Tibial nerve (tissue), 4 donors: ENCODE measurements around the gene OFD1. TPM values are rescaled to one million over a fixed set of nuclear protein-coding genes. Genes with fewer than 3 reads are reported as not detected.

ENCODE experiments used
- DNase-seq, 2 donors: peaks; one replicate each; pipeline ENCODE4 v3.0.0-alpha.2; 2019; ENCODE audit warnings: low spot score in 2 of 2
- H3K27ac ChIP-seq, 4 donors: fragments of 200-600 bp; sonication (generic) in 3 of 4; one replicate each; pipeline ENCODE4 v1.5.1; 2017 to 2019; ENCODE audit warnings: mild to moderate bottlenecking in 1 of 4
- H3K27me3 ChIP-seq, 2 donors: fragments of 200-600 bp; sonication (generic) in 1 of 2; one replicate each; pipeline versions ENCODE4 v1.5.1 to v1.6.0; 2017 to 2019
- H3K36me3 ChIP-seq, 3 donors: fragments of 200-600 bp; sonication (generic); one replicate each; pipeline ENCODE4 v1.5.1; 2018 to 2019
- H3K4me1 ChIP-seq, 4 donors: fragments of 200-600 bp; sonication (generic) in 3 of 4; one replicate each; pipeline ENCODE4 v1.5.1; 2017 to 2019
- H3K4me3 ChIP-seq, 4 donors: fragments of 200-600 bp; sonication (generic) in 3 of 4; one replicate each; pipeline ENCODE4 v1.5.1; 2017 to 2019; ENCODE audit warnings: mild to moderate bottlenecking in 1 of 4, moderate library complexity in 1 of 4
- H3K9me3 ChIP-seq, 4 donors: fragments of 200-600 bp; sonication (generic) in 3 of 4; one replicate each; pipeline ENCODE4 v1.5.1; 2017 to 2019
- EP300 ChIP-seq, 2 donors: sonication (generic); formaldehyde crosslinking; IDR thresholded peaks; one replicate each; pipeline ENCODE4 v1.6.1; 2017; ENCODE audit warnings: antibody characterized with exemption in 2 of 2, mild to moderate bottlenecking in 1 of 2
- POLR2A ChIP-seq, 2 donors: fragments of 450-650 bp; IDR thresholded peaks; one replicate each; pipeline ENCODE4 v1.6.1; 2017; ENCODE audit warnings: antibody characterized with exemption in 2 of 2, mild to moderate bottlenecking in 2 of 2, moderate library complexity in 2 of 2
- WGBS, 2 donors: methylation state at CpG; one replicate each; pipeline ENCODE4 v1.1.5; 2018; 5-methylcytosine and 5-hydroxymethylcytosine counted together
- total RNA-seq, 4 donors: library from RNA; depleted of rRNA; stranded (reverse); fragments of >200 nt; gene quantifications; one replicate each; pipeline ENCODE4 v1.1.0, GENCODE V29; 2016
- TF ChIP-seq, protein P1 (sequence below), 5 experiments: fragments of 200-600 bp in 3 of 5; fragments of 450-650 bp in 2 of 5; sonication (generic) in 3 of 5; IDR thresholded peaks; one replicate each; pipeline ENCODE4 v1.5.1; 2016 to 2019; ENCODE audit warnings: antibody characterized with exemption in 5 of 5, mild to moderate bottlenecking in 3 of 5, moderate library complexity in 2 of 5

Gene OFD1
- total RNA-seq, 4 donors from 2014 or later, result 14.7 to 38.1 (median 31.3) TPM

DNA sequence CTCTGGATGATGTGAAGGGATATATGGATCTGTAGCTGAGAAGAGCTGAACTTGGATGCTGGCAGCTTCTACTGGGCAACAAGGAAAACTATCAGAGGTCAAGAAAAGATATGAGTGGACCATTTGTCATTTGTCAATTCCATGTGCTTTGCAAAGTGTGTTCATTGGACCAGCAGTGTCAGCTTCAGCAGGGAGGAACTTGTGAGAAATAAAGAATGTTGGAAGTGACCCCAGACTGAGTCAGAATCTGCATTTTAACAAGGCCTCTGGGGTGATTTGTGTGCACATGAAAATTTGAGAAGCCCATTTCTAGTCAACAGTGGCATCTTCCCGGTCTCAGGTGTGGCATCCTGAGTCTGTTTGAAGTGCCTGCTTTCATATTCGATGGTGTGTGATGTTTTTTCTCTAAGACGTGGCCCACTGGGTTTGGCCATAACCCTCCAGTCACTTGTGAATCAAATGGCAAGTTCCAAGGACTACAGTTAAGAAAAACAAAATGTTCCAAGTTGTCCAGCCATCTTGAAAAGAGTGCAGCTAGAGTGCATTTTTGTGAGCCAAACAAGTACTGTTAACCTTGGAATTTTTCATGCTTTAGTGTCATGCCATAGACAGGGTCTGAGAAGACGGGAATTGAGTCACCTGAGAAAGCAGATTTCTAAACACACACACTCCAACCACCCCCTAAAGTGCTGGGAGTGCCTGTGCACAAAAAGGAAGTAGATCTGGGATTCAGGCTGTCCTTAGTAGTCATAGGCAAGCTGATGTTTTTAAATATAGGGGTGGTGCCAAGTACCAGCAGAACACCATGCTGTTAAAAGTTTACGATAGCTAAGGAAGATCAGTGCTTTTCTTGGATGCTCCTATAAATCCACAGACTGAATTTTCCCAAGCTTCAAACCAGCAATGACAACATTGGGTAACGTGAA, 55.9 kb downstream of the OFD1 start:
- no peaks in the 10 kb centered on the region for H3K36me3 ChIP-seq
- no peak for TF ChIP-seq POLR2A (IDR thresholded peaks at IDR 0.05)
- TF ChIP-seq, protein P1, sequence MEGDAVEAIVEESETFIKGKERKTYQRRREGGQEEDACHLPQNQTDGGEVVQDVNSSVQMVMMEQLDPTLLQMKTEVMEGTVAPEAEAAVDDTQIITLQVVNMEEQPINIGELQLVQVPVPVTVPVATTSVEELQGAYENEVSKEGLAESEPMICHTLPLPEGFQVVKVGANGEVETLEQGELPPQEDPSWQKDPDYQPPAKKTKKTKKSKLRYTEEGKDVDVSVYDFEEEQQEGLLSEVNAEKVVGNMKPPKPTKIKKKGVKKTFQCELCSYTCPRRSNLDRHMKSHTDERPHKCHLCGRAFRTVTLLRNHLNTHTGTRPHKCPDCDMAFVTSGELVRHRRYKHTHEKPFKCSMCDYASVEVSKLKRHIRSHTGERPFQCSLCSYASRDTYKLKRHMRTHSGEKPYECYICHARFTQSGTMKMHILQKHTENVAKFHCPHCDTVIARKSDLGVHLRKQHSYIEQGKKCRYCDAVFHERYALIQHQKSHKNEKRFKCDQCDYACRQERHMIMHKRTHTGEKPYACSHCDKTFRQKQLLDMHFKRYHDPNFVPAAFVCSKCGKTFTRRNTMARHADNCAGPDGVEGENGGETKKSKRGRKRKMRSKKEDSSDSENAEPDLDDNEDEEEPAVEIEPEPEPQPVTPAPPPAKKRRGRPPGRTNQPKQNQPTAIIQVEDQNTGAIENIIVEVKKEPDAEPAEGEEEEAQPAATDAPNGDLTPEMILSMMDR (IDR thresholded peaks at IDR 0.05), result no peak
- peak in 1 of 2 donors; percentile 24 for TF ChIP-seq EP300 (IDR thresholded peaks at IDR 0.05)
- no peaks in the 10 kb centered on the region for H3K9me3 ChIP-seq
- H3K4me3 ChIP-seq, result no peak overlapping the region
- peaks cover 0 to 6% of the 10 kb centered on the region in 2 donors for H3K27me3 ChIP-seq
- 45 to 47% methylated on average over 6 of the region's 6 CpGs for WGBS, 2 donors
- peaks cover 0 to 13% (median 6%) of the 10 kb centered on the region in 4 donors for H3K4me1 ChIP-seq
- peak overlapping the region; percentile 46 to 88 (median 69) for H3K27ac ChIP-seq
- DNase-seq, result no peak

DNA sequence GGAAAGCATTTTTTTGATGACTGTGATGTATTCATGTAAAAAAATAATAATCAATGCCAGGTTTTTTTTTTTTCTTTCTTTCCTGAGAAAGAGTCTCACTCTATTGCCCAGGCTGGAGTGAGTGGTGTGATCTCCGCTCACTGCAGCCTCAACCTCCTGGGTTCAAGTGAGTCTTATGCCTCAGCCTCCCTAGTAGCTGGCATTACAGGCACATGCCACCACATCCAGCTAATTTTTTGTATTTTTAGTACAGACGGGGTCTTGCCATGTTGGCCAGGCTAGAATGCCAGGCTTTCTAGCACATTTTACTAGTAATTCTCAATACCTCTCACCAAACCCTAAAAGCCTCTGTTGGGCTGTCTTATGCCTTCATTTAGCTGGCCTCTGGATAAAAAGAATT, 56.6 kb downstream of the OFD1 start:
- Histone ChIP-seq H3K4me1 (peaks cover 0 to 13% (median 6%) of the 10 kb centered on the region in 4 donors), H3K27ac (peak overlapping the region; percentile 46 to 88 (median 69)), H3K4me3 (no peak overlapping the region), H3K9me3 (no peaks in the 10 kb centered on the region), H3K27me3 (peaks cover 0 to 6% of the 10 kb centered on the region in 2 donors), H3K36me3 (no peaks in the 10 kb centered on the region)
- WGBS, 2 donors, result 59 to 64% methylated on average over 2 of the region's 2 CpGs
- no peak for DNase-seq
- TF ChIP-seq POLR2A (IDR thresholded peaks at IDR 0.05) (no peak), EP300 (IDR thresholded peaks at IDR 0.05) (no peak)
- TF ChIP-seq, protein P1 (IDR thresholded peaks at IDR 0.05), result no peak

DNA sequence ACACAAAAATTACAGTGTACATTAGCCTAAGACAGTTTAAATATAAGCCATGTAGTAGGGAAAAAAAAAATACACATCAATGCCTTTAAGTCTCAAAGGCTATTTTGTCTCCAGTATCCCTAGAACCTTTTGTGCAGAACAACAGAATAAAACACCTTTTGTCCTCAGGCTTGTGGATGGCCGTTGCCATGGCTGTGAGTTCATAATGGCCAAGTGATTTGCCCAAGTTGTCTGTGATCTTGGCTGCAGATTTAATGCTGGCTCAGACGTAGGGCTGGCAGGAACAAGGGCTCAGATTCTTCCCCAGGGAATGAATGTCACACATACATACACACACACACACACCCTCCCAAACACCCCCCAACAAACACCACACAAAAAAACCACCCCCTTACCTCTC, 57.0 kb downstream of the OFD1 start:
- Histone ChIP-seq H3K36me3 (no peaks in the 10 kb centered on the region), H3K9me3 (no peaks in the 10 kb centered on the region), H3K4me1 (peaks cover 0 to 13% (median 6%) of the 10 kb centered on the region in 4 donors), H3K27me3 (peaks cover 0 to 6% of the 10 kb centered on the region in 2 donors), H3K27ac (peak overlapping the region; percentile 46 to 88 (median 69)), H3K4me3 (no peak overlapping the region)
- TF ChIP-seq POLR2A (IDR thresholded peaks at IDR 0.05) (no peak), EP300 (IDR thresholded peaks at IDR 0.05) (peak; percentile 60 to 81)
- DNase-seq, result no peak
- 13 to 21% methylated on average over 2 of the region's 2 CpGs for WGBS, 2 donors

DNA sequence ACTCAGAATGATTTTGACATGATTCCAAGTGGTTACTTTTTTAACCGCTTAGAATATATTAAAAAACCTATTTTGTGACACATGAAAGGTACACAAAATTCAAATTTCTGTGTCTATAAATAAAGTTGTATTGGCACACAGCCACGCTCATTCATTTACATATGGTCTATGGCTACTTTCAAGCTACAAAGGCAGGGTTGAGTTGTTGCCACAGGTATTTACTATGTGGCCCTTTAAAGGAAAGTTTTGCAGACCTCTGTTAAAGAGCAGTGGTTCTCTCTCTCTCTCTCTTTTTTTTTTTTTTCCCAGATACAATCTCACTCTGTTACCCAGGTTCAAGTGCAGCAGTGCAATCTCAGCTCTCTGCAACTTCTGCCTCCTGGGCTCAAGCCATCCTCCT, 59.3 kb downstream of the OFD1 start:
- H3K9me3 ChIP-seq, result no peaks in the 10 kb centered on the region
- TF ChIP-seq EP300 (IDR thresholded peaks at IDR 0.05), result no peak
- no peak for TF ChIP-seq POLR2A (IDR thresholded peaks at IDR 0.05)
- peak overlapping the region in 3 of 4 donors; percentile 40 to 88 (median 82) for H3K27ac ChIP-seq
- 76 to 80% methylated on average over 2 of the region's 2 CpGs for WGBS, 2 donors
- peaks cover 0 to 13% (median 6%) of the 10 kb centered on the region in 4 donors for H3K4me1 ChIP-seq
- no peaks in the 10 kb centered on the region for H3K36me3 ChIP-seq
- no peak overlapping the region for H3K4me3 ChIP-seq
- DNase-seq, result no peak
- peaks cover 0 to 6% of the 10 kb centered on the region in 2 donors for H3K27me3 ChIP-seq

DNA sequence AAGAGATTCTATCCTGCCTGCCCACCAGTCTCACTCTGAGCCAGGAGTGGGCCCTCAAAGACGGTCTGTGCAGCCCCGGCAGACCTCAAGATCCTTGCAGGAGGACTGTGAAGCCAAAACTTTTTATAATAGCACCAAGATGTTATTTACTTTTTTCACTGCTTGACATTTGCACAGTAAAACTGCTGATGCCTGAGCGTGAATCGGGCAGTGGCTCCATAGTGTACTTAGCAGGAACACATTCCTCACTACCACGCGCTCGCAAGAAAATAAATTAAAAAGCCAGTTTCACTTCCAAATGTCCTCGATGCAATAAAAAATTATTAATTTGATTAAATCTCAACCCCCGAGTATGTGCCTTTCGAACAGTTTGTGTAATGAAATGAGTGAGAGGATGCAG, 59.9 kb downstream of the OFD1 start:
- TF ChIP-seq, protein P1 (IDR thresholded peaks at IDR 0.05), result no peak
- TF ChIP-seq EP300 (IDR thresholded peaks at IDR 0.05) (peak in 1 of 2 donors; percentile 38), POLR2A (IDR thresholded peaks at IDR 0.05) (no peak)
- 49 to 59% methylated on average over 10 of the region's 10 CpGs for WGBS, 2 donors
- no peak for DNase-seq
- H3K27me3 ChIP-seq, result peaks cover 0 to 6% of the 10 kb centered on the region in 2 donors
- H3K36me3 ChIP-seq, result no peaks in the 10 kb centered on the region
- H3K4me3 ChIP-seq, result no peak overlapping the region
- peak overlapping the region in 3 of 4 donors; percentile 40 to 88 (median 82) for H3K27ac ChIP-seq
- no peaks in the 10 kb centered on the region for H3K9me3 ChIP-seq
- H3K4me1 ChIP-seq, result peaks cover 0 to 13% (median 6%) of the 10 kb centered on the region in 4 donors

DNA sequence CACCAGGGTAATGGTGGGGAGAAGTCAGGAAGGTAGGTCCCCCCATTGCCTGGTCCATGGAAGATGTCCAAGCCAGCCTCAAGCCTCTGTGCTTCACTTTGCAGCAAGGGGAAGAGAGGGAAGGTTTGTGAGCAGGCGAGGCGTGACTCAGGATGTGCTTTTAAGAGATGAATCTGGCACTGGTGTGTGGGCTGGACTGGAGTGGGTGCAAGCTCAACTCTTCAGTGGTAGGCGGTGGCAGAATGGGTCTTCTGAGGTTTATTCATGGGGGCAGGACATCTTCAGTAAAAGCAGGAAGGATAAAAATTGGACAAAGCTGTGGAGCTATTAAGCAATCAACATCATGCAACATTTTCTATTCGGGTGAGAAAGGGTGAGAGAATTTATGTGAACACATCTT, 63.0 kb downstream of the OFD1 start:
- no peak for DNase-seq
- H3K27me3 ChIP-seq, result peaks cover 0 to 10% of the 10 kb centered on the region in 2 donors
- peak overlapping the region in 1 of 4 donors; percentile 28 for H3K27ac ChIP-seq
- H3K4me1 ChIP-seq, result no peaks in the 10 kb centered on the region
- TF ChIP-seq, protein P1 (IDR thresholded peaks at IDR 0.05), result no peak
- no peak for TF ChIP-seq POLR2A (IDR thresholded peaks at IDR 0.05)
- no peak for TF ChIP-seq EP300 (IDR thresholded peaks at IDR 0.05)
- no peak overlapping the region for H3K4me3 ChIP-seq
- no peaks in the 10 kb centered on the region for H3K9me3 ChIP-seq
- H3K36me3 ChIP-seq, result no peaks in the 10 kb centered on the region
- WGBS, 2 donors, result 90% methylated on average over 4 of the region's 4 CpGs
